Breast epithelium (tissue), 3 donors: ENCODE data around the gene ATP13A1.

Source experiments
- CTCF ChIP-seq, 3 donors: fragments of 450-650 bp; IDR thresholded peaks; one replicate each; pipeline ENCODE4 v1.5.1; 2016 to 2017; ENCODE audit warnings: antibody characterized with exemption in 3 of 3, mild to moderate bottlenecking in 3 of 3, moderate library complexity in 3 of 3
- POLR2A ChIP-seq: fragments of 450-650 bp; IDR thresholded peaks from one replicate; pipeline ENCODE4 v1.6.1; 2016; ENCODE audit warnings: antibody characterized with exemption, mild to moderate bottlenecking, moderate library complexity
- POLR2AphosphoS5 ChIP-seq, 3 donors: sonication (generic); formaldehyde crosslinking; IDR thresholded peaks; one replicate each; pipeline ENCODE4 v1.6.1; 2017; ENCODE audit warnings: antibody characterized with exemption in 3 of 3

GRCh38 chr19:19615086-19615485 lies 48.4 kb downstream of the ATP13A1 start:
- no peak for TF ChIP-seq POLR2A
- TF ChIP-seq CTCF (IDR thresholded peaks at IDR 0.05) = no peak
- TF ChIP-seq POLR2AphosphoS5 (IDR thresholded peaks at IDR 0.05) = no peak
